ENCODE results near the gene IL5RA. TPM values are rescaled to one million over a fixed set of nuclear protein-coding genes. Genes with fewer than 3 reads are reported as not detected.

IL5RA gene
- total and polyA plus RNA-seq, 9 of the 15 experiments (the other 6 are each of a cell fraction or from before 2014, with no cell fraction given), result 0.07 to 0.28 (median 0.14) TPM; not detected in 4

GRCh38 chr3:3084890-3085289 is 25.3 kb downstream of the IL5RA start:
- H3K9me3 ChIP-seq (replicated peaks; ENCODE audit: control insufficient read depth, insufficient read depth, low read depth, low read length), result no peaks in the 10 kb centered on the region
- no peak overlapping the region for H3K27ac ChIP-seq (ENCODE audit: extremely low read depth, low read depth, low read length)
- ChIA-PET POLR2A (no interaction called here), CTCF (ENCODE audit: low intra/inter-chr PET ratio) (no interaction called here)
- no peaks in the 10 kb centered on the region for H3K36me3 ChIP-seq (ENCODE audit: control insufficient read depth, insufficient read depth, low read length)
- no peaks in the 10 kb centered on the region for H3K9me1 ChIP-seq (ENCODE audit: control insufficient read depth, insufficient read depth, low read length)
- no peaks in the 10 kb centered on the region for H3K79me2 ChIP-seq (ENCODE audit: control insufficient read depth, insufficient read depth, low read length)
- H3K4me2 ChIP-seq (ENCODE audit: insufficient read depth, low read length), result no peak overlapping the region
- no peak for DNase-seq (ENCODE audit: extremely low read depth in 1 of 4, low spot score in 3 of 4)
- intact Hi-C loops (cut with micrococcal nuclease) (no loop called here), in situ Hi-C loops (cut with MboI) (no loop called here)
- FAIRE-seq, result no peak
- no peak overlapping the region for H3K4me3 ChIP-seq
- no peaks in the 10 kb centered on the region for H4K20me1 ChIP-seq (replicated peaks; ENCODE audit: control insufficient read depth, insufficient read depth, low read length)
- H2AFZ ChIP-seq (ENCODE audit: low read depth, low read length), result no peak overlapping the region
- 0 out of 5 replicates have a peak, but pooled peaks cover 0 to 2% of the 10 kb centered on the region in 2 experiments for H3K27me3 ChIP-seq (ENCODE audit: control insufficient read depth in 2 of 2, insufficient read depth in 2 of 2, low read length in 2 of 2)
- peaks cover 0 to 7% of the 10 kb centered on the region in 2 experiments; a peak in 2 of 5 replicates for H3K4me1 ChIP-seq (replicated peaks in 1 of 2; ENCODE audit: control insufficient read depth in 2 of 2, insufficient read depth in 2 of 2, low read length in 2 of 2)
- H3K9ac ChIP-seq (ENCODE audit: insufficient read depth in 1 of 2, low read depth in 2 of 2, low read length in 2 of 2), result no peak overlapping the region
- 0% methylated on average over 3 of the region's 3 CpGs for WGBS (ENCODE audit: insufficient coverage, low coverage, missing lambda C conversion rate)
- BruUV-seq (replicated peaks), result no TSS peak
- ATAC-seq, result no peak
- TF ChIP-seq ZNF586 (CRISPR knock-in tag; conservative IDR thresholded peaks at IDR 0.05) (no peak), BHLHE40 (IDR thresholded peaks at IDR 0.05; ENCODE audit: low read length) (no peak), ZNF592 (IDR thresholded peaks at IDR 0.05) (no peak), TFAP4 (CRISPR knock-in tag; IDR thresholded peaks at IDR 0.05; ENCODE audit: borderline replicate concordance) (no peak), SRF (CRISPR knock-in tag; IDR thresholded peaks at IDR 0.05) (no peak), CC2D1A (IDR thresholded peaks at IDR 0.05) (no peak)

All from K562 (cell line).